ENCODE data around the gene ANO10. TPM values are rescaled to one million over a fixed set of nuclear protein-coding genes. Genes with fewer than 3 reads are reported as not detected.

ANO10 gene
- total and polyA plus RNA-seq, 11 donors: 8.3 to 29.8 (median 15.8) TPM

- Histone ChIP-seq H3K36me3 (no peaks in the 10 kb centered on the region), H3K4me3 (no peak overlapping the region), H3K9me3 (peaks cover 0 to 12% (median 0%) of the 10 kb centered on the region in 12 donors), H3K27ac (peak overlapping the region; percentile 12 to 95 (median 79)), H3K4me1 (peaks cover 0 to 51% (median 16%) of the 10 kb centered on the region in 12 donors), H3K27me3 (no peaks in the 10 kb centered on the region)
- intact Hi-C loops (cut with DNase I): loop anchor here in 1 of 10 donors (10.0 kb wide), 1 partner anchor 129 kb away; no protein-coding TSS in a partner anchor
- DNase-seq (no peak), ATAC-seq (no peak)
- TF ChIP-seq CTCF (IDR thresholded peaks at IDR 0.05): no peak
- TF ChIP-seq POLR2A (IDR thresholded peaks at IDR 0.05): no peak
- 48 to 55% (median 49%) methylated on average over 3 of the region's 3 CpGs for WGBS, 4 donors
Observed at GRCh38 chr3:43423639-43424038, 198.2 kb downstream of the ANO10 start.

DNA sequence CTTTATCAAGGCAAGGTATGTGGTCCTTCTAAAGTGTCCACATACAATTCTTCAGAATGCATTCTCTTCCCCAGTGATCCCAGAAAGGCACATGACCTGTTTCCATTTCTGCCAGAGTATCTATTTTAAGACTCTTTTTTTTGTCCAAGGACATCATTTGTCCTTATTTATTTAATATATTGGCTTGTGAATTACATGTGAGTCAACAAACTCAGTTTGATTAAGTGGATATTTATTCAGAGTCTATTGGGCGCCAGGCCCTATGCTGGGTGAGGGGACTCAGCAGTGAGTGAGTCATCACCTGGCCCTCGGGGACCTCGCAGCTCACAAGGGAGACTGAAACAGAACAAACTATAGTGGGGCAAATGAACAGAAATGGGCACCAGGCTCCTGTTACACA, 198.7 kb downstream of the ANO10 start:
- intact Hi-C loops (cut with DNase I): loop anchor here in 1 of 10 donors (10.0 kb wide), 1 partner anchor 128 kb away; no protein-coding TSS in a partner anchor
- DNase-seq (peak in 4 of 5 donors; percentile 32 to 51 (median 46)), ATAC-seq (peak; percentile 11 to 58 (median 32))
- Histone ChIP-seq H3K4me3 (no peak overlapping the region), H3K36me3 (no peaks in the 10 kb centered on the region), H3K9me3 (peaks cover 0 to 12% (median 0%) of the 10 kb centered on the region in 12 donors), H3K4me1 (peaks cover 0 to 55% (median 16%) of the 10 kb centered on the region in 12 donors), H3K27me3 (no peaks in the 10 kb centered on the region), H3K27ac (peak overlapping the region; percentile 12 to 95 (median 79))
- TF ChIP-seq CTCF (IDR thresholded peaks at IDR 0.05) (no peak), POLR2A (IDR thresholded peaks at IDR 0.05) (no peak)
- 48 to 65% (median 56%) methylated on average over 3 of the region's 3 CpGs for WGBS, 4 donors

GRCh38 chr3:43418601-43419272, 203.1 kb downstream of the ANO10 start:
- H3K27ac ChIP-seq: peak overlapping the region in 11 of 12 donors; percentile 40 to 86 (median 70)
- no peak for TF ChIP-seq POLR2A (IDR thresholded peaks at IDR 0.05)
- no peak for TF ChIP-seq CTCF (IDR thresholded peaks at IDR 0.05)
- H3K4me3 ChIP-seq: no peak overlapping the region
- intact Hi-C loops (cut with DNase I): no loop called here
- WGBS, 4 donors: 39 to 53% (median 45%) methylated on average over 8 of the region's 8 CpGs
- H3K27me3 ChIP-seq: no peaks in the 10 kb centered on the region
- no peaks in the 10 kb centered on the region for H3K9me3 ChIP-seq
- ATAC-seq: peak; percentile 61 to 95 (median 86)
- DNase-seq: peak in 2 of 5 donors; percentile 46 to 53
- no peaks in the 10 kb centered on the region for H3K36me3 ChIP-seq
- peaks cover 0 to 34% (median 13%) of the 10 kb centered on the region in 12 donors for H3K4me1 ChIP-seq

DNA sequence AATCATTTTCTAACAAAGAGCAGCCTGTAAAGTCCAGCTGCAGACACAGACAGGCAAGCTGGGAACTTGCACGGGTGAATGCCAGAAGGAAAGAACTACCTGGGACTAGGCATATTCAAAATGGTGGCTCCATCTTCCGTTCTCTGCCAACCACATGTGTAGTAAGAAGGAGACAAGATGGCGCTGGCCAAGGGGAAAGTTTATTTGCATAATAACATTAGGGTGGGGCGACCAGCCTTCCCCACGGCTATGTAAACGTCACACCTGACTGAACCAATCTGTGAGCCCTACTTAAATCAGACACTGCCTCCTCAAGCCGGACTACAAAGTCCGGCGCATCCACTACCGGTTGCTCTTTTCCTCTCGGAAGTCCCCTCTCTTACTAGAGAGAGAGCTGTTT, 204.7 kb downstream of the ANO10 start:
- WGBS, 4 donors: 96 to 99% (median 98%) methylated on average over 11 of the region's 11 CpGs
- ATAC-seq: no peak
- no peak for TF ChIP-seq CTCF (IDR thresholded peaks at IDR 0.05)
- TF ChIP-seq POLR2A (IDR thresholded peaks at IDR 0.05): no peak

More for the DNA sequence above, 204.7 kb downstream of the ANO10 start:
- Histone ChIP-seq H3K4me3 (no peak overlapping the region), H3K27ac (peak overlapping the region in 1 of 12 donors; percentile 11), H3K36me3 (no peaks in the 10 kb centered on the region), H3K4me1 (peaks cover 0 to 20% (median 6%) of the 10 kb centered on the region in 12 donors), H3K9me3 (no peaks in the 10 kb centered on the region), H3K27me3 (no peaks in the 10 kb centered on the region)
- no peak for DNase-seq
- intact Hi-C loops (cut with DNase I): no loop called here

Measured in heart left ventricle (tissue), 16 donors.